ENCODE measurements around the gene TFCP2. TPM values are rescaled to one million over a fixed set of nuclear protein-coding genes. Genes with fewer than 3 reads are reported as not detected.

The TFCP2 gene
- total RNA-seq, 2 donors from 2014 or later, result 44.1 to 47.2 TPM

- Histone ChIP-seq H3K9me3 (ENCODE audit: control insufficient read depth, low read length) (no peaks in the 10 kb centered on the region), H3K4me3 (ENCODE audit: low read length) (no peak overlapping the region), H3K36me3 (ENCODE audit: control insufficient read depth, insufficient read depth, low read length) (no peaks in the 10 kb centered on the region), H3K27ac (ENCODE audit: low read depth, low read length) (no peak overlapping the region), H3K4me1 (ENCODE audit: control insufficient read depth, insufficient read depth, low read length) (no peaks in the 10 kb centered on the region), H3K27me3 (ENCODE audit: control insufficient read depth, insufficient read depth, low read length, poor library complexity, severe bottlenecking) (no peaks in the 10 kb centered on the region), H3K9ac (ENCODE audit: extremely low read depth, low read length, poor library complexity, severe bottlenecking) (no peak overlapping the region)
- no peak overlapping the region for H3K4me3 Mint-ChIP-seq
- no peak overlapping the region for H3K27ac Mint-ChIP-seq
- 94 to 100% methylated on average over 1 to 3 of the region's 3 CpGs for WGBS, 2 experiments (ENCODE audit: insufficient coverage in 1 of 2, insufficient read length in 1 of 2)
- no peak for DNase-seq
- H3K36me3 Mint-ChIP-seq (ENCODE audit: low read depth), result peaks cover 20% of the 10 kb centered on the region
- H3K4me1 Mint-ChIP-seq, result peaks cover 4% of the 10 kb centered on the region
- no peak for TF ChIP-seq CTCF (conservative IDR thresholded peaks at IDR 0.05)
- H3K9me3 Mint-ChIP-seq, result no peaks in the 10 kb centered on the region
- H3K27me3 Mint-ChIP-seq (ENCODE audit: insufficient read depth), result no peaks in the 10 kb centered on the region
Measured at GRCh38 chr12:51128919-51129318, 44.0 kb downstream of the TFCP2 start.

GRCh38 chr12:51127050-51127729 is 45.7 kb downstream of the TFCP2 start:
- DNase-seq, result no peak
- Histone ChIP-seq H3K36me3 (ENCODE audit: control insufficient read depth, insufficient read depth, low read length) (no peaks in the 10 kb centered on the region), H3K9me3 (ENCODE audit: control insufficient read depth, low read length) (no peaks in the 10 kb centered on the region), H3K9ac (ENCODE audit: extremely low read depth, low read length, poor library complexity, severe bottlenecking) (no peak overlapping the region), H3K4me1 (ENCODE audit: control insufficient read depth, insufficient read depth, low read length) (no peaks in the 10 kb centered on the region), H3K27ac (ENCODE audit: low read depth, low read length) (no peak overlapping the region), H3K27me3 (ENCODE audit: control insufficient read depth, insufficient read depth, low read length, poor library complexity, severe bottlenecking) (no peaks in the 10 kb centered on the region), H3K4me3 (ENCODE audit: low read length) (no peak overlapping the region)
- no peak for TF ChIP-seq CTCF (conservative IDR thresholded peaks at IDR 0.05)
- Mint-ChIP-seq H3K27ac (no peak overlapping the region), H3K9me3 (no peaks in the 10 kb centered on the region), H3K27me3 (ENCODE audit: insufficient read depth) (no peaks in the 10 kb centered on the region), H3K4me3 (no peak overlapping the region), H3K4me1 (peaks cover 4% of the 10 kb centered on the region), H3K36me3 (ENCODE audit: low read depth) (peaks cover 17% of the 10 kb centered on the region)
- 88% methylated on average over 2 of the region's 2 CpGs; no CpG with 5 or more reads in 1 of the 2 experiments for WGBS, 2 experiments (ENCODE audit: insufficient coverage in 1 of 2, insufficient read length in 1 of 2)

- Histone ChIP-seq H3K9me3 (ENCODE audit: control insufficient read depth, low read length) (no peaks in the 10 kb centered on the region), H3K9ac (ENCODE audit: extremely low read depth, low read length, poor library complexity, severe bottlenecking) (no peak overlapping the region), H3K4me1 (ENCODE audit: control insufficient read depth, insufficient read depth, low read length) (no peaks in the 10 kb centered on the region), H3K27me3 (ENCODE audit: control insufficient read depth, insufficient read depth, low read length, poor library complexity, severe bottlenecking) (no peaks in the 10 kb centered on the region), H3K27ac (ENCODE audit: low read depth, low read length) (no peak overlapping the region), H3K4me3 (ENCODE audit: low read length) (no peak overlapping the region), H3K36me3 (ENCODE audit: control insufficient read depth, insufficient read depth, low read length) (no peaks in the 10 kb centered on the region)
- 84 to 91% methylated on average over 2 of the region's 2 CpGs for WGBS, 2 experiments (ENCODE audit: insufficient coverage in 1 of 2, insufficient read length in 1 of 2)
- no peak for DNase-seq
- H3K9me3 Mint-ChIP-seq, result no peaks in the 10 kb centered on the region
- no peak overlapping the region for H3K4me3 Mint-ChIP-seq
- no peaks in the 10 kb centered on the region for H3K27me3 Mint-ChIP-seq (ENCODE audit: insufficient read depth)
- TF ChIP-seq CTCF (conservative IDR thresholded peaks at IDR 0.05), result no peak
- no peak overlapping the region for H3K27ac Mint-ChIP-seq
- peaks cover 4% of the 10 kb centered on the region for H3K4me1 Mint-ChIP-seq
- H3K36me3 Mint-ChIP-seq (ENCODE audit: low read depth), result peaks cover 17% of the 10 kb centered on the region
Measured at GRCh38 chr12:51126297-51126696, 46.6 kb downstream of the TFCP2 start.

Data from endodermal cell (in vitro differentiated cells).